ENCODE measurements around the gene TAOK2.

The TAOK2 gene

GRCh38 chr16:29943846-29944799 lies 29.5 kb upstream of the TAOK2 start (continued):
- TF ChIP-seq PRDM4 (tag by site-specific recombination; IDR thresholded peaks at IDR 0.05) (peak; percentile 44), HOXA7 (CRISPR knock-in tag; IDR thresholded peaks at IDR 0.05; ENCODE audit: borderline replicate concordance) (no peak), ZBTB48 (tag by site-specific recombination; IDR thresholded peaks at IDR 0.05) (no peak; the same call in 1 of the 2 replicates), ZNF510 (tag by site-specific recombination; IDR thresholded peaks at IDR 0.05; ENCODE audit: insufficient replicate concordance) (no peak), ZNF514 (tag by site-specific recombination; IDR thresholded peaks at IDR 0.05) (no peak), ZNF174 (tag by site-specific recombination; IDR thresholded peaks at IDR 0.05) (no peak), KLF7 (tag by site-specific recombination; IDR thresholded peaks at IDR 0.05; ENCODE audit: borderline replicate concordance) (peak; percentile 98), SETDB1 (IDR thresholded peaks at IDR 0.05; ENCODE audit: insufficient read length, low read length) (peak; percentile 31), YY1 (tag by site-specific recombination; IDR thresholded peaks at IDR 0.05) (no peak), ZNF785 (tag by site-specific recombination; IDR thresholded peaks at IDR 0.05) (no peak), ZNF571 (tag by site-specific recombination; IDR thresholded peaks at IDR 0.05) (no peak), SALL2 (tag by site-specific recombination; IDR thresholded peaks at IDR 0.05; ENCODE audit: borderline replicate concordance) (no peak), ZNF133 (tag by site-specific recombination; IDR thresholded peaks at IDR 0.05) (no peak), SCRT2 (tag by site-specific recombination; IDR thresholded peaks at IDR 0.05) (peak; percentile 39; the same call in 1 of the 2 replicates), ZNF184 (tag by site-specific recombination; IDR thresholded peaks at IDR 0.05) (no peak; the same call in none of the 2 replicates), ZNF660 (tag by site-specific recombination; IDR thresholded peaks at IDR 0.05) (peak; percentile 90), PRDM2 (tag by site-specific recombination; IDR thresholded peaks at IDR 0.05; ENCODE audit: borderline replicate concordance) (no peak), MEIS1 (CRISPR knock-in tag; IDR thresholded peaks at IDR 0.05; ENCODE audit: borderline replicate concordance) (no peak), ZNF76 (tag by site-specific recombination; IDR thresholded peaks at IDR 0.05; ENCODE audit: borderline replicate concordance, low read depth) (peak; percentile 85), ZNF239 (tag by site-specific recombination; IDR thresholded peaks at IDR 0.05) (no peak)
- TF ChIP-seq, protein P1, sequence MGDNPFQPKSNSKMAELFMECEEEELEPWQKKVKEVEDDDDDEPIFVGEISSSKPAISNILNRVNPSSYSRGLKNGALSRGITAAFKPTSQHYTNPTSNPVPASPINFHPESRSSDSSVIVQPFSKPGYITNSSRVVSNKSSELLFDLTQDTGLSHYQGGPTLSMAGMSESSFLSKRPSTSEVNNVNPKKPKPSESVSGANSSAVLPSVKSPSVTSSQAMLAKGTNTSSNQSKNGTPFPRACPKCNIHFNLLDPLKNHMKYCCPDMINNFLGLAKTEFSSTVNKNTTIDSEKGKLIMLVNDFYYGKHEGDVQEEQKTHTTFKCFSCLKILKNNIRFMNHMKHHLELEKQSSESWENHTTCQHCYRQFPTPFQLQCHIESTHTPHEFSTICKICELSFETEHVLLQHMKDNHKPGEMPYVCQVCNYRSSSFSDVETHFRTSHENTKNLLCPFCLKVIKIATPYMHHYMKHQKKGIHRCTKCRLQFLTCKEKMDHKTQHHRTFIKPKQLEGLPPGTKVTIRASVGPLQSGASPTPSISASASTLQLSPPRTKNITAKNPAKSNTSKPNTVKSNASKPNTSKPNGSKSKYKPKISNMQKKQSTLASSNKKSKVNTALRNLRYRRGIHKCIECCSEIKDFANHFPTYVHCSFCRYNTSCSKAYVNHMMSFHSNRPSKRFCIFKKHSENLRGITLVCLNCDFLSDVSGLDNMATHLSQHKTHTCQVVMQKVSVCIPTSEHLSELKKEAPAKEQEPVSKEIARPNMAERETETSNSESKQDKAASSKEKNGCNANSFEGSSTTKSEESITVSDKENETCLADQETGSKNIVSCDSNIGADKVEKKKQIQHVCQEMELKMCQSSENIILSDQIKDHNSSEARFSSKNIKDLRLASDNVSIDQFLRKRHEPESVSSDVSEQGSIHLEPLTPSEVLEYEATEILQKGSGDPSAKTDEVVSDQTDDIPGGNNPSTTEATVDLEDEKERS (tag by site-specific recombination; IDR thresholded peaks at IDR 0.05): no peak
- TF ChIP-seq, protein P2, sequence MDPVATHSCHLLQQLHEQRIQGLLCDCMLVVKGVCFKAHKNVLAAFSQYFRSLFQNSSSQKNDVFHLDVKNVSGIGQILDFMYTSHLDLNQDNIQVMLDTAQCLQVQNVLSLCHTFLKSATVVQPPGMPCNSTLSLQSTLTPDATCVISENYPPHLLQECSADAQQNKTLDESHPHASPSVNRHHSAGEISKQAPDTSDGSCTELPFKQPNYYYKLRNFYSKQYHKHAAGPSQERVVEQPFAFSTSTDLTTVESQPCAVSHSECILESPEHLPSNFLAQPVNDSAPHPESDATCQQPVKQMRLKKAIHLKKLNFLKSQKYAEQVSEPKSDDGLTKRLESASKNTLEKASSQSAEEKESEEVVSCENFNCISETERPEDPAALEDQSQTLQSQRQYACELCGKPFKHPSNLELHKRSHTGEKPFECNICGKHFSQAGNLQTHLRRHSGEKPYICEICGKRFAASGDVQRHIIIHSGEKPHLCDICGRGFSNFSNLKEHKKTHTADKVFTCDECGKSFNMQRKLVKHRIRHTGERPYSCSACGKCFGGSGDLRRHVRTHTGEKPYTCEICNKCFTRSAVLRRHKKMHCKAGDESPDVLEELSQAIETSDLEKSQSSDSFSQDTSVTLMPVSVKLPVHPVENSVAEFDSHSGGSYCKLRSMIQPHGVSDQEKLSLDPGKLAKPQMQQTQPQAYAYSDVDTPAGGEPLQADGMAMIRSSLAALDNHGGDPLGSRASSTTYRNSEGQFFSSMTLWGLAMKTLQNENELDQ (tag by site-specific recombination; IDR thresholded peaks at IDR 0.05; ENCODE audit: low read depth): no peak
- TF ChIP-seq, protein P3, sequence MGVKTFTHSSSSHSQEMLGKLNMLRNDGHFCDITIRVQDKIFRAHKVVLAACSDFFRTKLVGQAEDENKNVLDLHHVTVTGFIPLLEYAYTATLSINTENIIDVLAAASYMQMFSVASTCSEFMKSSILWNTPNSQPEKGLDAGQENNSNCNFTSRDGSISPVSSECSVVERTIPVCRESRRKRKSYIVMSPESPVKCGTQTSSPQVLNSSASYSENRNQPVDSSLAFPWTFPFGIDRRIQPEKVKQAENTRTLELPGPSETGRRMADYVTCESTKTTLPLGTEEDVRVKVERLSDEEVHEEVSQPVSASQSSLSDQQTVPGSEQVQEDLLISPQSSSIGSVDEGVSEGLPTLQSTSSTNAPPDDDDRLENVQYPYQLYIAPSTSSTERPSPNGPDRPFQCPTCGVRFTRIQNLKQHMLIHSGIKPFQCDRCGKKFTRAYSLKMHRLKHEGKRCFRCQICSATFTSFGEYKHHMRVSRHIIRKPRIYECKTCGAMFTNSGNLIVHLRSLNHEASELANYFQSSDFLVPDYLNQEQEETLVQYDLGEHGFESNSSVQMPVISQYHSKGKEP (tag by site-specific recombination; IDR thresholded peaks at IDR 0.05): peak; percentile 95

Data from HEK293 (cell line).